Gastrocnemius medialis (tissue), 4 donors: Measurements from ENCODE around the gene CCDC110.

Source experiments
- CTCF ChIP-seq, 5 experiments: fragments of 450-650 bp in 3 of 5; fragments of 200-600 bp in 2 of 5; sonication (generic) in 2 of 5; IDR thresholded peaks in 4 of 5; conservative IDR thresholded peaks in 1 of 5; 1 replicate in 4 of 5; 2 replicates in 1 of 5; pipeline ENCODE4 v1.5.1; 2016 to 2019; ENCODE audit warnings: antibody characterized with exemption in 5 of 5, mild to moderate bottlenecking in 3 of 5, moderate library complexity in 3 of 5
- POLR2A ChIP-seq, 2 donors: fragments of 450-650 bp; IDR thresholded peaks; one replicate each; pipeline ENCODE4 v1.6.1; 2017; ENCODE audit warnings: antibody characterized with exemption in 2 of 2, mild to moderate bottlenecking in 2 of 2, moderate library complexity in 2 of 2

DNA sequence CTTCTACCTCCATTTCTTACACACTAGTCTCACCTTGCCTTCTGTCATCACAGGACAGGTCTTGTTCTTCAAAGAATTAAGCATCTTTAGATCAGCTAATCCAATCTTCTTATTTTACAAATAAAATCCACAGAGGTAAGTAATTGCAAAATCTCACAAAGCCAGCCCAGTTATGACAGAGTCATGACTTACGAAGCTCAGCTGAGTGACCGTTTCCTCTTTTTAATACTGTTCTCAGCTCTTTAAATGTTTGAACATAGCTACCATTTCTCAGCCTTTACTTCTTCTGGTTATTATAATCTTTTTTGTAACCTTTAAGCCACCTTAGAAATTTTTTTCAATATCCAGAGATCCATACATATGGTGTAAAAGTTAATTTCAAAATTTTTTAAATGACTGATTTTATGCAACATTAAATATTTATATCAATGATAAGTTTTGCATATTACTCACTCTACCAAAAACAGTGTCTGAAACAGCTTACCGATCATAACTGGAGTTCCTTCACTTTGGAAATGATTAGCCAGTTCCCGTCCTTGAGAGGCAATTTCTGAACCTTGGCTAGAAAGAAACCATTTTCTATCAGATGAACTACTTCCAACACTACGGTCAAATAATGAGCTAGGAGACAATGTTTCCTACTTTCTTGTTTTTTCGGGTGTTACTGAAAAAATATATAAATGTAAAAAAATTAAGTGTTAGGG is 66.1 kb downstream of the CCDC110 start:
- TF ChIP-seq POLR2A (IDR thresholded peaks at IDR 0.05) (no peak), CTCF (IDR thresholded peaks at IDR 0.05 in 4 of 5, conservative IDR thresholded peaks at IDR 0.05 in 1 of 5) (no peak)
